ENCODE results near the gene GABPA.

The GABPA gene

DNA sequence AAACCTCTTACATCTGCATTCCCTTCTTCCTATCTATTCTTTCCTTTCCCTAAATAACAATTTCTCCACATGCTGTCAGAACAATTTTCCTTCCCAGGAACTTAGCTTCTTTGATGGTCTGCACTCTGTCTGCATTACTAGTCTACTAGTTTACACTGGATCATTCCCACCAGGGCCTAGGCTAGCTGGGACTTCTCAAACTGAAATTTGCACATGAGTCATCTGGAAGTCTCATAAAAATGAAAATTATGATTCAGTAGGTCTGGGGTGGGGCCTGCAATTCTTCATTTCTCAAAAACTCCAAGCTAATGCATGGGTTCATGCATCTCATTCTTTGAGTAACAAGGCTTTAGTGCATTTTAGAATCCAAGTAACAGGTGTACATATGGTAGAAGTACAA lies 74.2 kb downstream of the GABPA start:
- DNase-seq (ENCODE audit: low read depth in 1 of 2, low spot score in 1 of 2), result no peak

- no peak for DNase-seq (ENCODE audit: low read depth in 1 of 2, low spot score in 1 of 2)
Observed at GRCh38 chr21:25811186-25811585, 76.4 kb downstream of the GABPA start.

DNA sequence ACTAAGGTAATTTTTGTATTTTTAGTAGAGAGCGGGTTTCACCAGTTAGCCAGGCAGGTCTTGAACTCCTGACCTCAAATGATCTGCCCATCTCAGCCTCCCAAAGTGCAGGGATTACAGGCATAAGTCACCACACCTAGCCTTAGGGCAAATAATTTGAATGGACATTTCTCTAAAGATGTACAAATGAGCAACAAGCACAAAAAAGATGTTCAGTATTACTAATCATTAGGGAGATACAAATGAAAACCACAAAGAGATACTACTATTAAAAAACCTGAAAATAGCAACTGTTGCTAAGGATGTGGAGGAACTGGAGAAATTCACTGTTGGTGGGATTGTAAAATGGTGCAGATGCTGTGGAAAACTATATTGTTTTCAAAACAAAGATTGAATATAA lies 79.1 kb downstream of the GABPA start:
- no peak for DNase-seq (ENCODE audit: low read depth in 1 of 2, low spot score in 1 of 2)

GRCh38 chr21:25818121-25818520 lies 83.3 kb downstream of the GABPA start:
- DNase-seq (ENCODE audit: low read depth in 1 of 2, low spot score in 1 of 2), result no peak

DNA sequence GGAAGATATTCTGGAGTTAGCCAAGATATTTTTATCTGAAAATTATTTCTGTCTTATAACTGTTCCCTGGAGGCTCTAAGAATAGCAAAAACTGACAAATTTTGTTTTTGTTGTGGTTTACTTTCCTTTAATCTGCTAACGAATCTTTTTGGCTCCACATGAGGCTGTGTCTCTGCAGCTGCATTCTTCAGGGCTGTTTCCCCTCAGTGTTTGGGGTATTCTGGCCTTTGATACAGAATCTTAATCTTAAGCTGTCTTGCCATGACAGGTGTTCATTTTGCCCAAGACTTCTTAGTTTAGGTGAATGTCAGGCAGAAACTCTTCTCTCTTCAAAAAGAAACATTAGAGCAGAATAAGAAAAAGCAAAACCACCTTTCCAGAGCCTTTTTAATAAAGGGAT lies 83.8 kb downstream of the GABPA start:
- DNase-seq (ENCODE audit: low read depth in 1 of 2, low spot score in 1 of 2), result no peak

All from activated CD4-positive, alpha-beta T cell treated with anti-CD3 and anti-CD28 coated beads, Interleukin-2, amount 50 U/mL, for 24 hours (primary cell).